HG03342 (cell line): ENCODE measurements around the gene CNTFR.
"Not testable (repeated sequence)": the region's sequence is repeated elsewhere in the genome, so short reads cannot be mapped to it uniquely, and the experiment has no call there.

ENCODE experiments used
- ATAC-seq: cut with Tn5 transposase; IDR thresholded peaks from one replicate; pipeline ENCODE4 v1.9.1; 2021; ENCODE audit warnings: mild to moderate bottlenecking, moderate library complexity; ENCODE audit not compliant: unreplicated experiment

Gene CNTFR

DNA sequence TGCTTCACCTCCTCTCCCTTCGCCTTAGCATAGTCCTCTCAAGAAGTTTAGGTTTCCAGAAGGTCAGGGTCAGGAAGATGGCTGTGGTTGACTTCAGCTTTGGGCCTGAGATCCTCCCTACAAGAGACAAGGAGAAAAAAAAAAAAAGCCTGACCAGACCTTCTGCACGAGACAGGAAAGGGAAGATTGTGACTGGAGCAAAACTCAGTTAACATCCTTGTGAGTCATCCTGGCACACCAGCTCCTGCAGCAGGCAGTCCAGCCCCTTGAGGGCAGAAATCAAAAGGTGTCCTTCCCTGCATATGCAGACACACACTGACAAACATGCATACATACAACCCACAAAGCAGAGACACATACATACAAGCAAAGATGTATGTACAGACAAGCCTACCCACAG lies 48.7 kb downstream of the CNTFR start:
- no peak for ATAC-seq

DNA sequence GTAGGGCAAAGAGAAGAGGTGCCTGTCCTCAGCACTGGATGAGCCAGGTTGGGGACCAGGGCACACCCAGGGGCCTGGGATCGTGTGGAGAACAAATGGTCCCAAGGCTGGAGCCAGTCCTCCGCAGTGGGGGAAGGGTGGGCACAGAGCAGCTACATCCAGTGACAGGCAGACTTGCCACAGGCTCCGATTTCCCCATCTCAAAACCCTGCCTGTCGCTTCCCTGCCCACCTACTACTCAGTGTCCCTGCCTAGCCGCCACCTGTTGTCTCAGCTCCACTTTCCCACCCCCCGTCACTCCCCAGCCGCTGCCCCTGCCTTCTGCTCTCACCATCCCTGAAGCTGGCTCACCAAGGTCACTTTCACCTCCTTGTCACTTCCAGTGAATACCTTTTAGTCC lies 52.8 kb downstream of the CNTFR start:
- no peak for ATAC-seq

DNA sequence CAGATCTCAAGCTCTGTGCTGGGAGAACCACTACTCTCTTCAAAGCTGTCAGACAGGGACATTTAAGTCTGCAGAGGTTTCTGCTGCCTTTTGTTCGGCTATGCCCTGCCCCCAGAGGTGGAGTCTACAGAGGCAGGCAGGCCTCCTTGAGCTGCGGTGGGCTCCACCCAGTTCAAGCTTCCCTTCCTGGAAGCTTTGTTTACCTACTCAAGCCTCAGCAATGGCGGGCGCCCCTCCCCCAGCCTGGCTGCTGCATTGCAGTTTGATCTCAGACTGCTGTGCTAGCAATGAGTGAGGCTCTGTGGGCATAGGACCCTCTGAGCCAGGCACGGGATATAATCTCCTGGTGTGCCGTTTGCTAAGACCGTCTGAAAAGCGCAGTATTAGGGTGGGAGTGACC lies 57.5 kb downstream of the CNTFR start:
- ATAC-seq = not testable (repeated sequence)

DNA sequence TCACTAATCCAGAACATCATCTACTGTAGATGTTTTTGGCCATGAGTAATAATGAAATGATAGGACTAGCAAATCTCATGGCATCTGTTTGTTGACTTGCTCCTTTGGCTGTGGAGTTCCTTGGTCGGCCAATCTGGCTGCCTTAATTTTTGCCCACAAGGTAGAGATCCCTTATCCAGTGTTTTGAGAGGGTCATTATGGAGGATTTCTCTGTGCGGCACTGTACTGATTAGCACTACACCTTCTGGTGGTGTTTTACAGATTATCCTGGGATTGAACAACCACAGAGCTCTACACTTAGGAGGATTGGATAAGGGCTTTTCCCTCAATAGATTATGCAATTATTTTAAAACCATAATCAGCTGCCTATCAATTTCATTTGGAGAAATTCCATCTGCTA lies 63.5 kb downstream of the CNTFR start:
- ATAC-seq = no peak

DNA sequence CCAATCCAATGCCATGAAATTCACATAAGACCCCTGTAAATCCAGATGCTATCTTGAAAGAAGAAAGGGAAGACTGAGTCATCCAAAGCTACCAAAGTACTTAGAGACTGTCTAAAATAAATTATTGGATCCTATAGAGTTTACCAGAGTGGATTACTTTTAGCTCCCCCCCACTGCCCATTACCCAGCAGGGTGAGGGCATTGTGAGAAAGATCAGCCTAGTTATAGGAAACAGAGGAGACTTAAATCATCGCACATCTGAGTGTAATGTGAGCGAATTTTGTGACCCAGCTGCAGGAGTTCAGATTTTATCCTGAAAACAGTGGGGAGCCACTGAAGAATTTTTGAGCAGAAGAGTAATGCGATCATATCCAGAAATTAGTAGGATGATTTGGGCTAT lies 65.2 kb downstream of the CNTFR start:
- no peak for ATAC-seq

DNA sequence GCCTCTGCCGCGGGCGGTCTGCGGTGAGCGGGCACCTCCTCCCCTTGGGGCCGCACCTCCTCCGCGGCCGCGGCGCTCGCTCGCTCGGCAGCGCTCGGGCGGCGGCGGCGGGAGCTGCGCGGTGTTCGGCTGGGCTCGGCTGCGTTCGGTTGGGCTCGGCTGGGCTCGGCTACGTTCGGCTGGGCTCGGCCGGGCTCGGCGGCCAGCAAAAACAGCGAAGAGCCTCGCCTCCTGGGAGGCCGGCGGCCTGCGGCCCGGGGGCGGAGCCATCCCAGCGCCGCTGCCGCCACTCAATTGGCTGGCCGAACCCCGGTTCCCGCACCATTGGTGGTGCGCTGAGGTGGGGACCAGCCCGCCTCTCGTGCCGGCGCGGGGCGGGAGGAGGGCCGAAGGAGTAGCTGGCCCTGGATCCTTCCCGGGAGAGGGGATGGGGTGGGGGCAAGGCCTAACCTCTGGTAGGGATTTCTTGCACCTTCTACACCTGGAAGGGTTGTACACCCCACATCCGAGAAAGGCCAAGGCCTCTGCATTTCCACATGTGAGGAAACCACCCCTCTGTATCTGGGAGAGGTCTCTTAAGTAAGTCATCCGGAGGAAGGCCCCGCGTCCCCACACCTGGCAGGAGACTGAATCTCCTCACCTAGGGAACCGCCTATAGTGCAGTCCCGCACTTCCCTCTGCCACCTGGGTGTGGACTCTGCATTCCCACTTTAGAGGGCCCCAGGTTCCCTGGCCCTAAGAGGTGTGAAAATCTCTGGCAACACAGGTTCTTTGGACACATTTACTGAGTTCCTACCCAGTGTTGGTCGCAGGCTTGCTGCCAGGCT lies 66.3 kb downstream of the CNTFR start, which contains the start of gene ENHO:
Gene ENHO, minus strand, starts transcription at position 20 of the 827 bp plus-strand sequence. CDS start 1,295 bp downstream, outside the sequence.
- peak; percentile 88 for ATAC-seq

GRCh38 chr9:34522091-34522887 lies 67.2 kb downstream of the CNTFR start:
- no peak for ATAC-seq

DNA sequence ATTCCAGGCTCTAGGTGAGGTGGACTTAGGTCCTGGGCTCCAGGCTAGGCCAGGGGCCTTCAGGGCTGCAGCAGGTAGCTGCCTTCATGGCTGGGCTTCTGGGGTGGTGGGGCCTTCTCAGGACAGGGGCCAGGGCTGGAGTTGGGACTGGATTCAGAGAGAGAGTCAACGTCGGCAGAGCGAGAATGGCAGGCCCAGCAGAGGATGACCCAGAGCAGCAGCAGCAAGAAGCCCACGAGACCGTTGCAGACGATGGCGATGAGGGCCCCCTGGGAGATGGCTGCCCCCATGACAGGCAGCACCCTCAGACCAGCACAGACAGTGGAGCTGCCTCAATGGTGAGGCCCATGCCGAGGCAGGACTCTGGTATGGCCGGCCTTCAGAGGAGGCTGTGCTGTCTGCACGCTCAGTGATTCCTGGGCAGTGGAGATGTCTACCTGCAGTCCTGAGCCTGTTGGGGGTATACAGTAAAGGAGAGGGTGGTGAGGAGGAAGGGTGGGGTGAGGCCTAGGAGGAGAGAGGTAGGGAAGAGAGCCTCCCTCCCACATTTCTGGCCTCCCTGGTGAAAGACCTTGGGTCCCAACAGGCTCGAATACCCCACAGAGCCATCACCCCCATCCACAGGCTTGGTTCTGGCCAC lies 68.0 kb downstream of the CNTFR start:
- ATAC-seq = no peak

DNA sequence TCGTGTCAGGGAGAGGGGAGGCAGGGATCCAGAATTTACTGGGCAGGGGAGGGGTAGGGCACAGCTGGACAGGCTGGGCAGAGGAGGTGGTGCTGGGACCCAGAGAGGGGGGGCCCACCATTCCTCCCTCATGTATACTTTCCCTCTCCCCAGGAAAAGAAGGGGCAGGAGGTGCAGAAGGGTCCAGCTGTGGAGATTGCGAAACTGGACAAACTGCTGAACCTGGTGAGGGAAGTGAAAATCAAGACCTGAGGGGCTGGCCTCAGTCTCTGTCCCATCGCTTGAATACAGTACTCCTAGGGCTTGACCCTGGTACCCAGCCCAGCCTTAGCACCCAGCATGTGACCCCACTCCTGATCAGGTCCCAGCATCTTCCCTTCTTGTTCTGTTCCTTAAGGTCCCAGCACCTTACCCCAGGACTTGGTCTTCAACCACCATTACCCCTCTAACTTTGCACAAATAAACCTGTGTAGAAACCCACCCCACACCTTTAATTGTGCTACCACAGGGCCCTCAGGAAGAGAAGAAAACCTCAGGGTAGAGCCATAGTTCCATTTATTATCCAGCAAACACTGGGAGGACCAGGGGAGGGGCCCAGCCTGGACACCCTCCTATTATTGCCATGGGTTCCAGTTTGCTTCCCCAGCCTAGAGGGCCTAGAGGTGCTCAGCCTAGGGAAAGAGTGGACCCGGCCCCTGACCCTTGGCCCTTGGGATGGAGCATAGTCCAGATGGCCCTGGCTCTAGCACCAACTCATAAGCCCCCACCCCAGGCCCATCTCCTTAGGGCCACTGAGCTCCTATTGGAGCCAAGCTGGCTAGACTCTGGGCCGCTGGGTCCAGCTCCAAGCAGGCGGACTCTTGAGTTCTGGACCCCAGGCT lies 68.8 kb downstream of the CNTFR start:
- no peak for ATAC-seq

- ATAC-seq = no peak
These were observed 69.4 kb downstream of the CNTFR start for GRCh38 chr9:34520096-34520495.

- no peak for ATAC-seq
These were observed 70.1 kb downstream of the CNTFR start for GRCh38 chr9:34519321-34520020.

- ATAC-seq = no peak
These were observed 70.6 kb downstream of the CNTFR start for GRCh38 chr9:34518896-34519295.

GRCh38 chr9:34518110-34518616 lies 71.4 kb downstream of the CNTFR start:
- no peak for ATAC-seq

GRCh38 chr9:34517185-34517584 lies 72.3 kb downstream of the CNTFR start:
- no peak for ATAC-seq

DNA sequence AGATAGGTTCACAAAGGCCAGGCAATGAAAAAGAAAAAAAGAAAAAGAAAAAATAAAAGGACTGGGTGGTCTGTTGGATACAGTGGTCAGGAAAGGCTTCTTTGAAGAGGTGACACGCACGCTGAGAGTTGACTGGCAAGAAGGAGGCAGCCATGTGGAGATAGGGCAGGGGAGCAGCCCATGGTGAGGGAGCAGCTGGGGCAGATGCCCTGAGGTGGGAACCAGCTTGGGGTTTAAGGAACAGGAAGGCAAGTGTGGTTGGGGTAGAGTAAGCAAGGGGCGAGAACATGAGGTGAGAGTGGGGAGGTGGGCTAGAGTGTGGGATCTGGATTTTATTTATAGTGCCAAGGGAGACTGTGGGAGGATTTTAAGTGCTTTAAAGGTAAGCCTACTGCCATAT lies 73.6 kb downstream of the CNTFR start:
- ATAC-seq = no peak

DNA sequence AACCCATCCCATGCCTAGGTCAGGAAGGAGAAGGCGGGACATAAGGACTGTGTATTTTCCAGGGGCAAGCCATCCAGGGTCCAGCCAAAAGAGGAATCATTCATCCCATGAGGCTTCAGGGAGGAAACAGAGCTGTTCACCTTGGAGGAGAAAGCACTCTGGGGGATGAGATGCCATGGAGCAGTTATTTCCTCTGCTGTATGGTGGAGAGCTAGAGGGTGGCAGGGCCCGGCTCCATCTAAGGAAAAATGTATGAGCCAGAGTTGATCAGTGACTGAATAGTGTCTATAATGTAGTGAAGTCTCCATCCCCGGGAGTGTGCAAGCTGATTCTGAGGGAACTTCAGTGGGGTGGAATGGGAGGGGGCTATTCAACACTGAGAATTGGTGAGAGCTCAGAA lies 74.7 kb downstream of the CNTFR start:
- no peak for ATAC-seq

DNA sequence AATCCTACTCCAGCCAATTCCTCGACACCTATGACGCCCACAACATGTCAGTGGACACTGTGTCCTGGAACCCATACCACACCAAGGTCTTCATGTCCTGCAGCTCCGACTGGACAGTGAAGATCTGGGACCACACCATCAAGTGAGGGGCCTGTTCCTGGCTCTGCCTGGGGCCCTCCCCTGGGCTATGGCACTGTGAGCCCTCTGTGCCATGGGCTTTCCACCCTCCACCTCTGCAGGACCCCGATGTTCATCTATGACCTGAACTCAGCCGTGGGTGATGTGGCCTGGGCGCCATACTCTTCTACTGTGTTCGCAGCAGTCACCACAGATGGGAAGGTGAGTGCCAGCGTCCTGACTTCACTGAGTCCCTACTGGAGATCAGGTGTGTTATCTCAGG lies 75.1 kb downstream of the CNTFR start:
- no peak for ATAC-seq

DNA sequence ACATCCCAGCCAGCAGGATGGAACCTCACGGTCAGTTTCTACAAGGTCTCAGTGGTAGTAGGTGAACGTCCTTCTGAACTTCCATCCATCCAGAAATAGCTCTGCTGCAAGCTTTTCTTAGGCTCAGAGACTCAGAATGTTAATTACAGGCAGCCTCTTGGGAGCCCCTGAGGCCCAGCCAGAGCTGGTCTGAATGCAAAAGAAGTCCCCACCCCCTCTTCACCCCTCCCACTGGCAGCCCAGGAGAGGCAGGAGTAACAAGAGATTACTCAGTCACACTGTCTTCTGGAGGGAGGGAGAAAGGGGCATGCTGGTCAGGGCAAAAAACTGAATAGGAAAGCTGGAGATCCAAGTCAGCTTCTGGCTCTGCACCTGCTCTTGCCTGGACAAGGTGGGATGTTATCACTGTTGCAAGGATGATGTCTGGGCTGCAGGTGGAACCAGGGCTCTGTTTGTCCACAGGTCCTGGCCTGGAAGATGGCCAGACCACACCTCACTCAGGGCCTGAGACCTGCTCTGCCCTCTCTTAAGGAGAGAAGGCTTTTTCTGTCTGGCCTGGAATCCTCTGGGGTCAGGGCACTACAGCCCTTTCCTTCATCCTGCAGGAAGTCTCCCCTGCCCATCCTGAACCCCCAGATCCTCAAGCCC lies 75.8 kb downstream of the CNTFR start:
- ATAC-seq = no peak
